GM12875 (cell line): ENCODE measurements around the gene PPM1A.

Source experiments
- H3K4me3 ChIP-seq: one replicate; pipeline ENCODE4 v1.5.1; 2011; ENCODE audit warnings: low read depth, low read length, control low read depth
- CTCF ChIP-seq: IDR thresholded peaks from 2 replicates; pipeline ENCODE4 v1.5.1; 2011; ENCODE audit warnings: low read depth, mild to moderate bottlenecking, control low read depth, inconsistent platforms, low read length, moderate library complexity, borderline replicate concordance; ENCODE audit not compliant: insufficient read depth

Gene PPM1A

DNA sequence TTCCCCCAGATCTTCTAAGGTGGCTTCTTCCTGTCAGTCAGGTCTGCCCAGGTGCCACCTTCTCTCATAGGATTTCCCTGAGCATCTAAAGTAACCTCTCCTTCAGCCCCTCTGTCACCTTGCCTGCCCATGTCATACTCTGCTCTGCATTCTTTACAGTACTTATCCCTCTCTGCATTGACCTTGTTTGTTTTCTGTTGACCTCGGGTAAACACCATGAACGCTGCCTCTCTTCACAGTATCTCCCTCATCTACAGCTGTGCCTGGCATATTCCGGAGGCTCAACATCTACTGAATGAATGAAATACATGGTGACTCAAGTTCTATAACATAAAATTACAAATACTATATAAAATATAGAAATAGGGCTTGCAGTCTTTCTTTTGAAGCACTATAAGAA, 10.1 kb upstream of the PPM1A start:
- no peak for TF ChIP-seq CTCF
- H3K4me3 ChIP-seq: no peak overlapping the region

DNA sequence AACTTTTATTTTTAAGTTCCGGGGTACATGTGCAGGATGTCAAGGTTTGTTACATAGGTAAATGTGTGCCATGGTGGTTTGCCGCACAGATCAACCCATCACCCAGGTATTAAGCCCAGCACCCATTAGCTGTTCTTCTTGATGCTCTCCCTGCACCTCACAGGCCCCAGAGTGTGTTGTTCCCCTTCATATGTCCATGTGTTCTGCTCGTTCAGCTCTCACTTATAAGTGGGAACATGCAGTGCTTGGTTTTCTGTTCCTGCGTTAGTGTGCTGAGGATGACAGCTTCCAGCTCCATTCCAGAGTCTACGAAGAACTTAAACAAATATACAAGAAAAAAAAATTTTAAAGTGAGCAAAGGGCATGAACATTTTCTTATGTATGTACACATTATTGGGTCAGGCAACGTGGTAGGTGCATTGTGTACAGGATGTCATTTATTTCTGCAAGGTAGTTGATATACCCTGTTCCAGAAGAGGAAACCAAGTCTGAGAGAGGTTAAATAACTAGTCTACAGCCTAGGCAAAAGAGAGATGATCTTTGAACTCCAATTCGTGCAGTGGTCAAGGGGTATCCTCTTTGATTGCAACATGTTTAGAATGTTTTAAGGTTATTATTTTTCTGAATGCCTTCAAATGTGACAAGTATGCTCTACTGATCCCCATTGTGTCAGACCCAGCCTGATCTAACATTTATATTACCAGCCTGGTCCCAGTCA, 8.7 kb upstream of the PPM1A start:
- no peak overlapping the region for H3K4me3 ChIP-seq
- no peak for TF ChIP-seq CTCF

GRCh38 chr14:60241091-60241490, 7.9 kb upstream of the PPM1A start:
- TF ChIP-seq CTCF: no peak

GRCh38 chr14:60242429-60242828, 6.6 kb upstream of the PPM1A start:
- no peak for TF ChIP-seq CTCF

More at GRCh38 chr14:60241091-60241490, 7.9 kb upstream of the PPM1A start:
- H3K4me3 ChIP-seq: no peak overlapping the region

DNA sequence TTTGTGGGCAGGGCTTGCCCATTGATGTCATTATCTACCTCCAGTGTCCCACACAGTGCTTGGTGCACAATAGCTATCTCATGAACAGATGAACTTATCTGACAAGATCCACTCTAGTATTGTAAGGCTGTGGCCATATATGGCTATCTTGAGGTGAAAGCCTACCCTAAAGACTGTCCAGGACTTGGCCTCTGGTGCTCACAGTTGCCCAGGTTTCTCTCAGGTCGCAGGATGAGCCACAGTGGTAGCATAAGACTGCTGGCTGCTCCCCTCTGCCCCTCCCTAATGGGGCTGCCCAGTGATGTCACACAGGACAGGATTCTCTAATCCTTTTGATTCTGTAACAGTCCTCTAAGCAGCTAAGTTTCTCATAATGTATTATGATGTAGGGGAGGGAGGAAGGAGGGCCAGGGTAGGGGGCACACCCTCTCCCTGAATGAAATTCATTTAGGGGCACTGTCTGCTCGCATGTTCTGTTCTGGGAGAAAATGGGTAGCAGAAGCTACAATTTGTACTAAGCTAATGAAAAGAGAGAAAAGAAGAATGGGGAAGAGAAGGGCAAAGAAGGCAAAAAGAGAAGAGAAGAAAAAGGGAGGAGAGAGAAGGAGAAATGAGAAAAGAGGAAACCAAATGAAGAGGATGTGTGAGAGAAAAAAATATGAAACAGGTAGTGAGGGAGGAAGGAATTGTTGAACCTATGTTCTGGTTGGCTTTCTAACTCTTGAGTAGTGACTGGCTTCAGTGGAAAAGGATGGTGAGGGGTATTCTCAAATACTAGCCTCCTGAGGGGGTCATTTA, 3.4 kb upstream of the PPM1A start:
- no peak overlapping the region for H3K4me3 ChIP-seq
- TF ChIP-seq CTCF: no peak

More at GRCh38 chr14:60242429-60242828, 6.6 kb upstream of the PPM1A start:
- no peak overlapping the region for H3K4me3 ChIP-seq

DNA sequence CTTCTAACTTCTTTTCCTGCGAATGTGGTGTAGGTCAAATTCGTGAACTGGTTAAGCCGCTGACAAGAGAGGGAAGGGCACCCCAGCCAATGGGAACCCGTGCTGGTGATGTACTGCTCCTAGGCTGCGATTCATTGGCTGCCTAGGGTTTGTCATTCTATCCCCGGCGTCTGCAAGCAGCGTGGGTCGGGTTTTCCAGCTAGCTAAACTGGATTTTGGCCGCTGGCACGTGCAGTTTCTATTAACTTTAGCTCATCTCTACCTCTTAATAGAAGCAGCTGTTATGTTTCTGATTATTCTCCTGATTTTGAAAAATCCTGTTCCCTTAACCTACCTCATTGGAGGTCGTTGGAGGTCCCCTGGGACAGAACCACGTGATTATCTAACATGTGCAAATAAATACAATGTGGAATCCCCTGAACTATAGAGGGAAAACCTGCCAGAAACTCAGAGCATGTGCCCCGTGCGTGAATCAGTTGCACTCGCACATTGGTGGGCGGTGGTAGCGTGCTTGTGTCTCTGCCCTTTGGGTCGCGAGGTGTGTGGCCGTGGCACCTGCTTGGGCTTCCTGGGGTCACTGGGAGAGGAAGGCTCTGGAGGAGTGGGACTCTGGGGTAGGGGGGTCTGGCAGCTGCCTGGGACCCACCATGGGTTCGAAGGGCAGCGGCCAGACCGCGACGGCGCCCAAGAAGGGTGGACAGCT, 876 bp upstream of the PPM1A start:
- H3K4me3 ChIP-seq: peak overlapping the region; percentile 84
- no peak for TF ChIP-seq CTCF
